Measurements from ENCODE around the gene OPCML. TPM values are rescaled to one million over a fixed set of nuclear protein-coding genes. Genes with fewer than 3 reads are reported as not detected.

Gene OPCML
- total and polyA plus RNA-seq, 2 donors (not counting 1 experiment from before 2014, with no cell fraction given) = not detected

- ChIA-PET POLR2A (no interaction called here), CTCF (no interaction called here)
- Histone ChIP-seq H3K79me2 (ENCODE audit: control insufficient read depth, insufficient read depth, low read length) (no peaks in the 10 kb centered on the region), H3K9ac (ENCODE audit: low read length) (no peak overlapping the region), H3K4me3 (ENCODE audit: control extremely low read depth in 1 of 5, extremely low read depth in 1 of 5, insufficient read depth in 1 of 5, low read depth in 2 of 5, low read length in 4 of 5) (no peak overlapping the region), H3K36me3 (replicated peaks in 1 of 2; ENCODE audit: control extremely low read depth in 1 of 2, control insufficient read depth in 1 of 2, extremely low read depth in 1 of 2, insufficient read depth in 2 of 2, low read length in 1 of 2) (no peaks in the 10 kb centered on the region), H3K4me2 (replicated peaks; ENCODE audit: low read depth, low read length, poor library complexity, severe bottlenecking) (no peak overlapping the region), H4K20me1 (ENCODE audit: control insufficient read depth, insufficient read depth, low read length, poor library complexity, severe bottlenecking) (no peaks in the 10 kb centered on the region), H3K9me3 (ENCODE audit: control extremely low read depth in 1 of 3, control insufficient read depth in 2 of 3, insufficient read depth in 1 of 3, low read length in 2 of 3) (peaks cover 0 to 2% (median 0%) of the 10 kb centered on the region in 3 donors), H3K27me3 (replicated peaks in 1 of 4; ENCODE audit: control extremely low read depth in 1 of 4, control insufficient read depth in 3 of 4, insufficient read depth in 4 of 4, low read length in 3 of 4) (no peaks in the 10 kb centered on the region), H2AFZ (ENCODE audit: insufficient read depth, low read depth, low read length, poor library complexity, severe bottlenecking) (no peak overlapping the region), H3K27ac (ENCODE audit: low read length in 2 of 2) (no peak overlapping the region), H3K4me1 (ENCODE audit: control insufficient read depth in 2 of 2, insufficient read depth in 2 of 2, low read length in 2 of 2) (no peaks in the 10 kb centered on the region)
- ATAC-seq (ENCODE audit: low read depth) (no peak), DNase-seq (no peak)
- intact Hi-C loops (cut with micrococcal nuclease) = no loop called here
- Mint-ChIP-seq H3K9me3 (ENCODE audit: insufficient read depth) (peaks cover 2% of the 10 kb centered on the region), H3K27ac (no peak overlapping the region), H3K27me3 (no peaks in the 10 kb centered on the region), H3K4me3 (no peak overlapping the region), H3K4me1 (no peaks in the 10 kb centered on the region)
- WGBS (ENCODE audit: insufficient coverage) = 89% methylated on average over 5 of the region's 5 CpGs
- no peak for TF ChIP-seq EZH2 (IDR thresholded peaks at IDR 0.05; ENCODE audit: borderline replicate concordance, insufficient read depth, low read depth, low read length, poor library complexity, severe bottlenecking)
- no peak for TF ChIP-seq CTCF (IDR thresholded peaks at IDR 0.05)
Observed at GRCh38 chr11:133014337-133014736, 518.0 kb downstream of the OPCML start.

GRCh38 chr11:133012803-133013202 lies 519.5 kb downstream of the OPCML start:
- TF ChIP-seq EZH2 (IDR thresholded peaks at IDR 0.05; ENCODE audit: borderline replicate concordance, insufficient read depth, low read depth, low read length, poor library complexity, severe bottlenecking) (no peak), CTCF (IDR thresholded peaks at IDR 0.05) (no peak)
- H3K4me3 ChIP-seq (ENCODE audit: control extremely low read depth in 1 of 5, extremely low read depth in 1 of 5, insufficient read depth in 1 of 5, low read depth in 2 of 5, low read length in 4 of 5) = no peak overlapping the region
- Mint-ChIP-seq H3K4me1 (no peaks in the 10 kb centered on the region), H3K9me3 (ENCODE audit: insufficient read depth) (peaks cover 2% of the 10 kb centered on the region), H3K27me3 (no peaks in the 10 kb centered on the region), H3K27ac (no peak overlapping the region), H3K4me3 (no peak overlapping the region)
- POLR2A ChIA-PET = no interaction called here
- H3K9me3 ChIP-seq (ENCODE audit: control extremely low read depth in 1 of 3, control insufficient read depth in 2 of 3, insufficient read depth in 1 of 3, low read length in 2 of 3) = no peaks in the 10 kb centered on the region
- WGBS (ENCODE audit: insufficient coverage) = 94% methylated on average over 3 of the region's 4 CpGs
- ATAC-seq (ENCODE audit: low read depth) (no peak), DNase-seq (no peak)
- no peak overlapping the region for H2AFZ ChIP-seq (ENCODE audit: insufficient read depth, low read depth, low read length, poor library complexity, severe bottlenecking)
- H3K4me1 ChIP-seq (ENCODE audit: control insufficient read depth in 2 of 2, insufficient read depth in 2 of 2, low read length in 2 of 2) = no peaks in the 10 kb centered on the region
- no peak overlapping the region for H3K27ac ChIP-seq (ENCODE audit: low read length in 2 of 2)
- no peaks in the 10 kb centered on the region for H4K20me1 ChIP-seq (ENCODE audit: control insufficient read depth, insufficient read depth, low read length, poor library complexity, severe bottlenecking)
- no peaks in the 10 kb centered on the region for H3K27me3 ChIP-seq (replicated peaks in 1 of 4; ENCODE audit: control extremely low read depth in 1 of 4, control insufficient read depth in 3 of 4, insufficient read depth in 4 of 4, low read length in 3 of 4)
- intact Hi-C loops (cut with micrococcal nuclease) = no loop called here
- H3K36me3 ChIP-seq (replicated peaks in 1 of 2; ENCODE audit: control extremely low read depth in 1 of 2, control insufficient read depth in 1 of 2, extremely low read depth in 1 of 2, insufficient read depth in 2 of 2, low read length in 1 of 2) = no peaks in the 10 kb centered on the region
- CTCF ChIA-PET = no interaction called here
- no peaks in the 10 kb centered on the region for H3K79me2 ChIP-seq (ENCODE audit: control insufficient read depth, insufficient read depth, low read length)
- H3K9ac ChIP-seq (ENCODE audit: low read length) = no peak overlapping the region
- no peak overlapping the region for H3K4me2 ChIP-seq (replicated peaks; ENCODE audit: low read depth, low read length, poor library complexity, severe bottlenecking)
